NK-92 (cell line): Measurements from ENCODE around the gene SHB.

Source experiments
- DNase-seq: peaks from one replicate; lab custom pipeline; 2025; ENCODE audit not compliant: unreplicated experiment; lab: John Stamatoyannopoulos, UW

The SHB gene

GRCh38 chr9:38009990-38010389, 59.0 kb downstream of the SHB start:
- DNase-seq, result no peak

- DNase-seq, result no peak
Observed at GRCh38 chr9:38009035-38009501, 60.0 kb downstream of the SHB start.

- DNase-seq, result no peak
Observed at GRCh38 chr9:38008168-38009034, 60.6 kb downstream of the SHB start.

GRCh38 chr9:38007016-38007415, 62.0 kb downstream of the SHB start:
- DNase-seq, result no peak

GRCh38 chr9:38006163-38006562, 62.9 kb downstream of the SHB start:
- DNase-seq, result no peak

- no peak for DNase-seq
Observed at GRCh38 chr9:38004809-38005560, 64.0 kb downstream of the SHB start.

GRCh38 chr9:38003946-38004808, 64.8 kb downstream of the SHB start:
- no peak for DNase-seq

GRCh38 chr9:38003230-38003629, 65.8 kb downstream of the SHB start:
- no peak for DNase-seq

- DNase-seq, result no peak
Observed at GRCh38 chr9:38001430-38001829, 67.6 kb downstream of the SHB start.

- no peak for DNase-seq
Observed at GRCh38 chr9:38000735-38001134, 68.3 kb downstream of the SHB start.

- no peak for DNase-seq
Observed at GRCh38 chr9:38000332-38000731, 68.7 kb downstream of the SHB start.

- no peak for DNase-seq
Observed at GRCh38 chr9:37999588-38000189, 69.3 kb downstream of the SHB start.

GRCh38 chr9:37998881-37999587, 70.0 kb downstream of the SHB start:
- no peak for DNase-seq

GRCh38 chr9:37997636-37998374, 71.2 kb downstream of the SHB start:
- DNase-seq, result no peak

- no peak for DNase-seq
Observed at GRCh38 chr9:37996819-37997217, 72.2 kb downstream of the SHB start.

GRCh38 chr9:37995961-37996818, 72.8 kb downstream of the SHB start:
- DNase-seq, result no peak

GRCh38 chr9:37995348-37995737, 73.7 kb downstream of the SHB start:
- DNase-seq, result no peak

- no peak for DNase-seq
Observed at GRCh38 chr9:37994639-37995347, 74.2 kb downstream of the SHB start.
